ENCODE measurements around the gene INHA. TPM values are rescaled to one million over a fixed set of nuclear protein-coding genes. Genes with fewer than 3 reads are reported as not detected.

Gene INHA
- total RNA-seq, 1 experiment from 2014 or later = 0.35 TPM

DNA sequence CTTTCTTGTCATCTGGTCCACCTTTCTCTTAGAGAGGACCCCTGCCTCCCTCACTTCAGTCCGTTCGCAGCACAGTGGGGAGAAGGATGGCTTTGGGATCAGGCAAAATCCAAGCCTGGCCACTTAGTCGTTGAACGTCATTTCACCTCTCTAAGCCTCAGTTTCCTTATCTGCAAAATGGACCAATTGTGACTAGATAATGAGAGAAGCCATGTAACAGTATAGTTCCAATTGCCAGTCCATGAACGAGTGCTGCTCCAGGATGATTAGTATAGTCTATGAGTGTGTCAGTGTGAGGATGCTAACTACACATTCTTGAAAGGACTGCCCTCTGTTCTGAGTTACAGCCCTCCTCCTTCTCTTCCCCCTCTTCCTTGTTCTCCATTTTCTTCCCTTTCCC lies 1.1 kb downstream of the INHA start:
- DNase-seq (ENCODE audit: low spot score) = no peak

DNA sequence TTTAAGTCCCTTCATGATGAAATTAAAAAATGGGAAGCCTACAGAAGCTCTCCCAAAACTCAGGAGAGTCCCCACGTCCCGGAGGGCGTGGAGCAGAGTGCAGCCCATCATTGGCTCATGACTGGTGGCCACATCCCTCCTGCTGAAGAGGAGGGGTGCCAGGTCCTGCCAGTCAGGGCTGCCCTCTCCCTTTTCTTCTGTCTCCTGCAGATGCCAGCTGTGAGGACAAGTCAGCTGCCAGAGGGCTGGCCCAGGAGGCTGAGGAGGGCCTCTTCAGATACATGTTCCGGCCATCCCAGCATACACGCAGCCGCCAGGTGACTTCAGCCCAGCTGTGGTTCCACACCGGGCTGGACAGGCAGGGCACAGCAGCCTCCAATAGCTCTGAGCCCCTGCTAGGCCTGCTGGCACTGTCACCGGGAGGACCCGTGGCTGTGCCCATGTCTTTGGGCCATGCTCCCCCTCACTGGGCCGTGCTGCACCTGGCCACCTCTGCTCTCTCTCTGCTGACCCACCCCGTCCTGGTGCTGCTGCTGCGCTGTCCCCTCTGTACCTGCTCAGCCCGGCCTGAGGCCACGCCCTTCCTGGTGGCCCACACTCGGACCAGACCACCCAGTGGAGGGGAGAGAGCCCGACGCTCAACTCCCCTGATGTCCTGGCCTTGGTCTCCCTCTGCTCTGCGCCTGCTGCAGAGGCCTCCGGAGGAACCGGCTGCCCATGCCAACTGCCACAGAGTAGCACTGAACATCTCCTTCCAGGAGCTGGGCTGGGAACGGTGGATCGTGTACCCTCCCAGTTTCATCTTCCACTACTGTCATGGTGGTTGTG lies 2.6 kb downstream of the INHA start:
- no peak for DNase-seq (ENCODE audit: low spot score)

- no peak for DNase-seq (ENCODE audit: low spot score)
These were observed 3.7 kb downstream of the INHA start for GRCh38 chr2:219575566-219576504.

DNA sequence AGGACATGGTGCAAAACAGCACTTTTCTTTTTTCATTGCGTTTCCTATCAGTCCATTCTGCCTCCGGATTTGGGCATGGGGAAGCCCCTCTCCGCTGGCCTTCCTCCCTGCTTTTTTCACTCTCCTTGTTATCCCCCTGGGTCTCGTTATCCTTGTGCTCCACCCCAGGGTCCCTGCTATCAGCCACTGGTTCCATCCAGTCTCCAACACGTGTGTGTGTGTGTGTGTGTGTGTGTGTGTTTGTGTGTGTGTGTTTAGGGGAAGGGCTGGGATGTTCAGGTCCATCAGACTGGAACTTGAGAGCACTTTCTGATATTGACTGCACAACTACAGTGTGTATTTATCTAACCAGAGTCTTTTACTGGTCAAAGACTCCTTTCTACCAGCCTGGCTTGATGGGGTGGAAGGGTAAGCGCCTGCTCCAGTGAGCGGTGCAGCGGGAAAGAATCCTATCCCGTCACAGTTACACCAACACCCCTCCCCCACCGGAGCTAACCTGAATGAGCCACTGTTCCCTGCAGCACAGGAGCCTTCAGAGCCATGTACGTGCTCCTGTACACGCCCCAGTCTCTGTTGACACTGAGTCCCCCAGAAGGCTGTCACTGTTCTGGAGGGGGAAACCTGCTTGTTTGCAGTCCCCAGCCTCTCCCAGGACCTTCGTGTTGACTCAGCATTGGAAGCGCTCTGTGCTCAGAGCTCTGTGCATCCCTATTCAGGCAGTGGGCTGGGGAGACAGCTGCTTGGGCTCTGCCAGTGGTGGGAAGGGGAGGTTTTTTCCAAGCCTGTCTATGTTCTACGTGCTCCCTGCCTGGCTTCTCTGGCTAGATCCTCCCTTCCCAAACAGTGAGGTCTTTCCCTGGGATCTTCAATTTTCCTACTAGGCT lies 4.6 kb downstream of the INHA start:
- no peak for DNase-seq (ENCODE audit: low spot score)

GRCh38 chr2:219578811-219579613 lies 6.9 kb downstream of the INHA start:
- no peak for DNase-seq (ENCODE audit: low spot score)

DNA sequence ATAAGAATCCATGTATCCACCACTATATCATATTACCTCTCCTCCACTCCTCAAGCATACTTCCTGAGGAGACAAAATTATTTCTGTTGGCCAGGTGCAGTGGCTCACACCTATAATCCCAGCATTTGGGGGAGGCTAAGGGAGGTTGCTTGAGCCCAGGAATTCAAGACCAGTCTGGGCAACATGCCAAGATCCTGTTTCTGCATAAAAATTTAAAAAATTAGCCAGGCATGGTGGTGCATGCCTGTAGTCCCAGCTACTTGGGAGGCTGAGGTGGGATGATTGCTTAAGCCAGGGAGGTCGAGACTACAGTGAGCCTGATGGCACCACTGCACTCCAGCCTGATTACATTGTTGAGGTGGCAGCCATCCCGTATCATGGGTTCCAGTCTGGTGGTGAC lies 9.2 kb downstream of the INHA start:
- DNase-seq (ENCODE audit: low spot score) = no peak

GRCh38 chr2:219591091-219591490 lies 19.0 kb downstream of the INHA start:
- DNase-seq (ENCODE audit: low spot score) = no peak

DNA sequence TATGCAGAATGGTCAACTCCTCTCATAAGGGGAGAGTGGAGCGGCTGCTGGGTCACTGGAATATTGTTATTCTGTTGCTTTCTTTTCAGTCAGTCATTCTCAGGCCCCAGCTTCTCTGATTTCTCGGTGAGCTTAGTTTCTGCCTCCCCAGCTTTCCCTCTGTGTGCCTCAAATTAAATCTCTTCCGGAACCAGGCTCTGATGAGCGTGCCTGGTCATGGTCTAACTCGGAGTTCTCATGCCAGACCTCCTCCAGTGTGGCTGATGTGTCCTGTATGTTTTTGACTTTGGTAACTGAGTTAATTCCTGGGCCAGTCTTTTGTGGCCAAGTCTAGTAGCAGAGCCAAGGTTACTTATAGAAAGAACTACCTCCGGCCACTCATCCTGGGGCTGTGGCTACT lies 20.6 kb downstream of the INHA start:
- DNase-seq (ENCODE audit: low spot score) = no peak

DNA sequence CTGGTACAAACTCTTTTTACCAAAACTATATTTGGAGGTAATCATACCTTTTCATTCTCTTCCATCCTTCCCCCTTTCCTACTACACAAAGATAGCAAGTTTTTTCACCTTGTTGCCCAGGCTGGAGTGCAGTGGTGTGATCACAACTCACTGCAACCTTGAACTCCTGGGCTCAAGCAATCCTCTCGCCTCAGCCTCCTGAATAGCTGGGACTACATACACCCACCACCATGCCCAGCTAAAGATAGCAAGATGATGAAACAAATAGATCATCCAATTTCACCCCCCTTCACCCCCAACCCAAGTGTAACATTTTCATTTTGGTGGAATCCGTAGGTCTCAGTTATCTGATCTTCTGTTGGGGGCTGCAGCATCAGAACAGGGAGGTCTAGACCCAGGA lies 21.0 kb downstream of the INHA start:
- DNase-seq (ENCODE audit: low spot score) = no peak

GRCh38 chr2:219595256-219595655 lies 23.1 kb downstream of the INHA start:
- no peak for DNase-seq (ENCODE audit: low spot score)

DNA sequence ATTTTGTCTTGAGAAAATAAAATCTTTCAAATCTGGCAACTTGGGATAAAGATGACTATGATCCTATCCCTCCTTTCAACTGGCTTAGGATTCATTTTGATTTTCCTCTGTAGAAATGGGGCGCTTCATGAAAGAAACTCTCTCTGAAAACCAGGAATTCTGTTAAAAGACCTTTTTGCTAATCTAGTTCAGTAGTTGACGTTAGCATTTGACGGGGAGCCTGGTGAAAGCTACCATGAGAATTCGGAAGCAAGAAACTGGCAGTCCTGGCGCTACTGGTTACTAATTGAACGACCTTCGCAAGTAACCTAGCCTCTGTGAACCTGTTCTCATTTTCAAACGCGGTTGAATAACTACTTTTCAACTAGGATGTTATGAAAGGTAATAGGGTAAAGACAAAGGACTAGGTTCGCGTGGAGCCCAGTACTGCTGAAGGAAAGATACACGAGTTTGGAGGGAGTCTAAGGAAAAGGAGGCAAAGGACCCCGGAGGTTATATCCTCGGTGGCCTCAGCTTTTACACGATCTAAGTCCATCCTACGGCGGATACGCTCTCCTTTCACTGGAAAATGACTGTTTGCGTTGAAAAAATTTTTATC lies 24.9 kb downstream of the INHA start:
- DNase-seq (ENCODE audit: low spot score) = no peak

DNA sequence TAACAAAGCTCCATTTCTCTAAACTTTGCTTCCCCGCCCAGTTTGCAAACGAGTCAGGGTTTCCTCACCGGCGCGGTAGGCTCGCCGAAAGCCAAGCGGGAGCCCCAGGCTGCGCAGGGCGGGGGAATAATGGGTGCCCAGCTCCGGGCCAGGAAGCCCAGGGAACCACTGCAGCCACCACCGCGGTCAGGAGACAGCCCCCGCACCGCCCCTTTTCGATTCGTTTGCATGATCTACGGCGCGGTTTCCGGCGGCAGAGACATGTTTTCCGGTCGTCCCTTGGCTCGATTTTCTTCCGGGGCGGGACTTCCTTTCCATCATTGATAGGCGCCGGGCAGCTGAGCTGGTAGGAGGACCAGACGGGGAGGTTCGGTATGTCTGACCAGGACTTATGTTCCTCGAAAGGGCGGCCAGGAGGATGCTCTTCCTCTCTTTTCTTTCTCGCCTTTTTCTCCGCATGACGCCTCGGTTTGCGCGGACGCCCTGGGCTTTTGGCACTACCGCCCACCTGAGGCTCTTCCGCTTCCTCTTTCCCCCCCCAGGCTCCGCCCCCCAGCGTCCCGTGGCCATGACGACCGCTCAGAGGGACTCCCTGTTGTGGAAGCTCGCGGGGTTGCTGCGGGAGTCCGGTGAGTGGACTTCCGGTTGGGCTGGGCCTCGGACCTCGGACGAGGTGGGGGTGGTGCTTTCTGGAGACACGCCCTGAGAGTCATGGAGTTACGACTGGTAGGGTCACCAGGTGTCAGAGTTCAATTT lies 25.6 kb downstream of the INHA start, which contains the start of gene STK11IP:
TSS of gene STK11IP (plus strand) at position 306 of the 756 bp plus-strand sequence. CDS start at position 569, 263 bp downstream.
- peak; percentile 95 for DNase-seq (ENCODE audit: low spot score)

GRCh38 chr2:219598308-219599078 lies 26.4 kb downstream of the INHA start:
- no peak for DNase-seq (ENCODE audit: low spot score)

DNA sequence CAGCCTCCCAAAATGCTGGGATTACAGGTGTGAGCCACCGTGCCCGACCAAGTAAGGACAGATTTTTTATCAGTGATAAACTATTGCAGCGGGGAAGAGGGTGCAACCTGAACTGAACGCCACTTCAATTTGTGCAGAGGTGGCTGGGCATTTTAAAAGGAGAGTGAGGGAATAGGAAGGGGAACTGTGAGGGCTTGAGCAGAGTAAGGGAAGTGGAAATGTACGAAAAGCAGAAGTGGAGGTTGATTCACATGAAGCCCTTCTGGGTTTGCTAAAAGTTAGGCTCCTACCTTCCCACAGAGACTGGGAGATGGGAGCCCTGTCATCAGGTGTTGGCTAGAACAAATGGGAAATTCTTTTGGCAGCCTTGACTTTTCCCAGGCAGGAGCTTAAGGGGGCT lies 31.7 kb downstream of the INHA start:
- no peak for DNase-seq (ENCODE audit: low spot score)

GRCh38 chr2:219605607-219605954 lies 33.5 kb downstream of the INHA start:
- no peak for DNase-seq (ENCODE audit: low spot score)

DNA sequence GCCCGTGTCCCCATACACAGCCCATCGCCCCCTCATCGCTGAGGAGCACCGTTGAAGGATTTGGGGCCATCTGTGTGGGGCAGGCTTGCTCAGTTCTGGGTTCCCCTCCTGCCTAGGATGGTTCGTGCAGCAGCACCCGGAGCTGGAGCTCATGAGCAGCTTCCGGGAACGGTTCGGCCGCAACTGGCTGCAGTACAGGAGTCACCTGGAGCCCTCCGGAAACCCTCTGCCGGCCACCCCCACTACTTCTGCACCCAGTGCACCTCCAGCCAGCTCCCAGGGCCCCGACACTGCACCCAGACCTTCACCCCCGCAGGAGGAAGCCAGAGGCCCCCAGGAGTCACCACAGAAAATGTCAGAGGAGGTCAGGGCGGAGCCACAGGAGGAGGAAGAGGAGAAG lies 35.8 kb downstream of the INHA start:
- DNase-seq (ENCODE audit: low spot score) = no peak

DNA sequence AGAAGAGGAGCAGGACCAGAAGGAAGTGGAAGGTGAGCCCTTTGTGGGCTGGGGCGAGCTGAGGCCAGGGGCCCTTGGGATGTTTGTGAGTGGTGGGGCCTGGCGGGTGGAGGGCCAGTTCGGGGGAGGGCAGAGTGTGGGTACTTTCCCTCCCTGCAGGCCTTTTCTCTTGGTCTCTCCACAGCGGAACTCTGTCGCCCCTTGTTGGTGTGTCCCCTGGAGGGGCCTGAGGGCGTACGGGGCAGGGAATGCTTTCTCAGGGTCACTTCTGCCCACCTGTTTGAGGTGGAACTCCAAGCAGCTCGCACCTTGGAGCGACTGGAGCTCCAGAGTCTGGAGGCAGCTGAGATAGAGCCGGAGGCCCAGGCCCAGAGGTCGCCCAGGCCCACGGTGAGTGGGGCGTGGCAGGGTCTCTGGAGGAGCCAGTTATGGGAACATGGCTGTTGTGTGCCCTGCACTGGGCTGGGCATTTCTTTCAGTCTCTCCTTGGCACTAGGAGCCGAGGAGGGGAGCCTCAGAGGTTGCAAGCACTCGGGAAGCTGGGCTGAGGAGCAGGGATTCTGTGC lies 36.4 kb downstream of the INHA start:
- no peak for DNase-seq (ENCODE audit: low spot score)

GRCh38 chr2:219609149-219609750 lies 37.1 kb downstream of the INHA start:
- DNase-seq (ENCODE audit: low spot score) = no peak

Measured in H4 (cell line).